HepG2 (cell line): ENCODE results near the gene PRKAR2A. TPM values are rescaled to one million over a fixed set of nuclear protein-coding genes. Genes with fewer than 3 reads are reported as not detected.
A peak's percentile ranks its signal among the peaks of the same experiment; 100 is the strongest.

Experiments used
- ATAC-seq: fragments of 200-7000 bp; cut with Tn5 transposase; 3 replicates; pipeline ENCODE4 v1.9.1; 2020; ENCODE audit warnings: mild to moderate bottlenecking, moderate library complexity
- BruUV-seq: library from RNA; stranded (reverse); fragments of 400-500 nt; replicated peaks from 2 replicates; lab custom pipeline; 2021; lab: Mats Ljungman, UMichigan
- CTCF ChIA-PET: fragments of 300-600 bp; formaldehyde crosslinking; extraction: SDS; loops from one replicate; lab custom pipeline; 2021; ENCODE audit warnings: low total read pairs, inconsistent platforms, low intra/inter-chr PET ratio; lab: Yijun Ruan, JAX
- POLR2A ChIA-PET: fragments of 350-600 bp; sonication (Branson Sonifier 250); formaldehyde crosslinking; loops from one replicate; lab custom pipeline; 2020; ENCODE audit warnings: antibody characterized with exemption, inconsistent platforms; lab: Yijun Ruan, JAX
- DNase-seq: peaks from one replicate; pipeline ENCODE4 v3.0.0-alpha.2; 2015; ENCODE audit warnings: low spot score
- FAIRE-seq: peaks from 3 replicates; lab custom pipeline; 2011; peaks lifted over from hg19 to GRCh38; lab: Jason Lieb, UNC
- H2AFZ ChIP-seq: one replicate; pipeline ENCODE4 v1.6.1; 2011; ENCODE audit warnings: low read length, inconsistent platforms
- H3K27ac ChIP-seq: fragments of 300-600 bp; 3 replicates; pipeline ENCODE4 v1.8.0; 2011; ENCODE audit warnings: mixed run types, mild to moderate bottlenecking, mixed read lengths, low read length, inconsistent platforms; ENCODE audit not compliant: insufficient read depth; ENCODE audit errors: extremely low read length
- H3K27me3 ChIP-seq, 2 experiments: fragments of 200-600 bp in 1 of 2; 2 replicates in 1 of 2; 3 replicates in 1 of 2; pipeline versions ENCODE4 v1.6.0 to v1.8.0; 2011; ENCODE audit warnings: low read length in 2 of 2, mild to moderate bottlenecking in 2 of 2, moderate library complexity in 2 of 2, inconsistent platforms in 1 of 2; ENCODE audit not compliant: insufficient read depth in 2 of 2, control insufficient read depth in 1 of 2
- H3K36me3 ChIP-seq, 2 experiments: fragments of 200-600 bp in 1 of 2; replicated peaks in 1 of 2; 2 replicates in 1 of 2; 3 replicates in 1 of 2; pipeline versions ENCODE4 v1.5.1 to v1.8.0; 2011; ENCODE audit warnings: low read length in 2 of 2, inconsistent platforms in 1 of 2; ENCODE audit not compliant: insufficient read depth in 2 of 2, control insufficient read depth in 1 of 2
- H3K4me1 ChIP-seq: 2 replicates; pipeline ENCODE4 v1.5.1; 2012; ENCODE audit warnings: low read length, inconsistent platforms; ENCODE audit not compliant: insufficient read depth
- H3K4me2 ChIP-seq: 2 replicates; pipeline ENCODE4 v1.6.0; 2011; ENCODE audit warnings: low read depth, low read length, inconsistent platforms
- H3K4me3 ChIP-seq, 3 experiments: fragments of 200-600 bp in 1 of 3; sonication (generic), shearing (Covaris generic) in 1 of 3; replicated peaks in 1 of 3; 2 replicates each; pipeline ENCODE4 v1.5.1; 2011 to 2016; ENCODE audit warnings: low read length in 3 of 3, inconsistent platforms in 2 of 3, low read depth in 2 of 3, mild to moderate bottlenecking in 2 of 3, control low read depth in 1 of 3, mixed read lengths in 1 of 3; ENCODE audit not compliant: insufficient read depth in 1 of 3
- H3K79me2 ChIP-seq: one replicate; pipeline ENCODE4 v1.6.1; 2011; ENCODE audit warnings: low read length, inconsistent platforms; ENCODE audit not compliant: insufficient read depth
- H3K9ac ChIP-seq: 2 replicates; pipeline ENCODE4 v1.6.0; 2011; ENCODE audit warnings: mild to moderate bottlenecking, low read depth, low read length, inconsistent platforms; ENCODE audit not compliant: insufficient read depth
- H3K9me3 ChIP-seq: 2 replicates; pipeline ENCODE4 v1.5.1; 2012; ENCODE audit warnings: mild to moderate bottlenecking, low read length
- H4K20me1 ChIP-seq: 2 replicates; pipeline ENCODE4 v1.6.0; 2011; ENCODE audit warnings: inconsistent platforms, mild to moderate bottlenecking, low read length, moderate library complexity; ENCODE audit not compliant: insufficient read depth
- BORCS8-MEF2B ChIP-seq: sonication (generic); formaldehyde crosslinking; IDR thresholded peaks from 2 replicates; pipeline ENCODE4 v1.8.0; 2022; ENCODE audit warnings: mild to moderate bottlenecking, missing genetic modification reagents
- BRCA1 ChIP-seq: sonication (generic); formaldehyde crosslinking; IDR thresholded peaks from 2 replicates; pipeline ENCODE4 v1.4.0; 2020; ENCODE audit warnings: missing genetic modification reagents
- HES4 ChIP-seq: sonication (generic); formaldehyde crosslinking; IDR thresholded peaks from 2 replicates; pipeline ENCODE4 v1.9.0; 2021; ENCODE audit warnings: mild to moderate bottlenecking, missing genetic modification reagents, borderline replicate concordance
- KDM1A ChIP-seq: IDR thresholded peaks from 2 replicates; pipeline ENCODE4 v1.6.1; 2016; ENCODE audit warnings: missing compliant biosample characterization
- KLF15 ChIP-seq: sonication (generic); formaldehyde crosslinking; IDR thresholded peaks from 2 replicates; pipeline ENCODE4 v1.8.1; 2023; ENCODE audit warnings: borderline replicate concordance, mild to moderate bottlenecking, inconsistent platforms, missing genetic modification reagents, mixed read lengths
- NKX3-1 ChIP-seq: sonication (generic); formaldehyde crosslinking; IDR thresholded peaks from 2 replicates; pipeline ENCODE4 v1.5.0; 2020; ENCODE audit warnings: missing genetic modification reagents
- NRL ChIP-seq: sonication (generic); formaldehyde crosslinking; IDR thresholded peaks from 2 replicates; pipeline ENCODE4 v1.5.0; 2020; ENCODE audit warnings: missing genetic modification reagents, mild to moderate bottlenecking, moderate library complexity, borderline replicate concordance
- SCMH1 ChIP-seq: sonication (generic); formaldehyde crosslinking; IDR thresholded peaks from 2 replicates; pipeline ENCODE4 v1.9.0; 2021; ENCODE audit warnings: missing genetic modification reagents, mild to moderate bottlenecking, borderline replicate concordance
- SMC3 ChIP-seq: IDR thresholded peaks from 2 replicates; pipeline ENCODE4 v1.6.1; 2011; ENCODE audit warnings: low read length, improper control_type of control experiment
- SRF ChIP-seq: IDR thresholded peaks from 2 replicates; pipeline ENCODE4 v1.6.1; 2011; ENCODE audit warnings: mild to moderate bottlenecking, low read depth, low read length, moderate library complexity
- TAF1 ChIP-seq: sonication (generic); formaldehyde crosslinking; IDR thresholded peaks from 2 replicates; pipeline ENCODE4 v1.4.0; 2020; ENCODE audit warnings: missing genetic modification reagents
- TEAD3 ChIP-seq: optimal IDR thresholded peaks from 2 replicates; pipeline ENCODE3; 2016; ENCODE audit warnings: borderline replicate concordance
- ZEB1 ChIP-seq: IDR thresholded peaks from 2 replicates; pipeline ENCODE4 v1.6.1; 2012; ENCODE audit warnings: mild to moderate bottlenecking, low read depth, inconsistent platforms; ENCODE audit not compliant: insufficient replicate concordance
- ZFP1 ChIP-seq: IDR thresholded peaks from 2 replicates; pipeline ENCODE4 v1.6.1; 2016
- ZNF230 ChIP-seq: sonication (generic); formaldehyde crosslinking; IDR thresholded peaks from 2 replicates; pipeline ENCODE4 v1.4.0; 2020; ENCODE audit warnings: mild to moderate bottlenecking, missing genetic modification reagents
- ZNF557 ChIP-seq: sonication (generic); formaldehyde crosslinking; IDR thresholded peaks from 2 replicates; pipeline ENCODE4 v1.4.0; 2020; ENCODE audit warnings: missing genetic modification reagents
- ZNF674 ChIP-seq: sonication (generic); formaldehyde crosslinking; IDR thresholded peaks from 2 replicates; pipeline ENCODE4 v1.5.0; 2020; ENCODE audit warnings: low read depth, mild to moderate bottlenecking, missing genetic modification reagents
- ZNF761 ChIP-seq: sonication (generic); formaldehyde crosslinking; conservative IDR thresholded peaks from 2 replicates; pipeline ENCODE4 v1.4.0; 2020; ENCODE audit warnings: mild to moderate bottlenecking, missing genetic modification reagents
- ZNF777 ChIP-seq: sonication (generic); formaldehyde crosslinking; IDR thresholded peaks from 2 replicates; pipeline ENCODE4 v1.4.0; 2020; ENCODE audit warnings: missing genetic modification reagents
- WGBS: methylation state at CpG from one replicate; pipeline ENCODE4 v1.1.6; 2017; ENCODE audit warnings: low lambda C conversion rate; 5-methylcytosine and 5-hydroxymethylcytosine counted together
- in situ Hi-C: cut with HindIII; loops from 2 replicates; pipeline ENCODE4 v1.10.0; 2017; ENCODE audit warnings: low pct_unique_long_range_greater_than_20kb; ENCODE audit not compliant: extremely low pct_ligation_motif_present
- intact Hi-C: fragments of 100-400 bp; cut with micrococcal nuclease; formaldehyde crosslinking; loops from one replicate; pipeline ENCODE4 v1.10.0; 2022; ENCODE audit not compliant: unreplicated experiment
- polyA plus RNA-seq, 8 experiments: library from polyadenylated mRNA; depleted of rRNA in 3 of 8; stranded (reverse) in 7 of 8; unstranded in 1 of 8; fragments of >200 nt; fragmentation: Illumina TruSeq in 4 of 8; extraction: Trizol in 4 of 8; gene quantifications; 2 replicates each; pipeline versions ENCODE4 v1.2.1 to v1.2.3, GENCODE V29; 2011 to 2016; ENCODE audit warnings: low read depth in 4 of 8, missing spikeins in 1 of 8, mixed read lengths in 1 of 8; ENCODE audit not compliant: insufficient read depth in 1 of 8
- total RNA-seq, 5 experiments: library from RNA; depleted of rRNA; stranded (reverse); fragments of >200 nt; fragmentation: Illumina TruSeq; extraction: Trizol; gene quantifications; 2 replicates each; pipeline ENCODE4 v1.2.3, GENCODE V29; 2016; ENCODE audit warnings: low read depth in 1 of 5
- TF ChIP-seq, protein P1 (sequence below): sonication (generic); formaldehyde crosslinking; IDR thresholded peaks from 2 replicates; pipeline ENCODE4 v1.4.0; 2020; ENCODE audit warnings: missing genetic modification reagents
- TF ChIP-seq, protein P2 (sequence below): sonication (generic); formaldehyde crosslinking; conservative IDR thresholded peaks from 2 replicates; pipeline ENCODE4 v1.4.0; 2020; ENCODE audit warnings: missing genetic modification reagents
- TF ChIP-seq, protein P3 (sequence below): sonication (generic); formaldehyde crosslinking; IDR thresholded peaks from 2 replicates; pipeline ENCODE4 v1.8.0; 2022; ENCODE audit warnings: mild to moderate bottlenecking, missing genetic modification reagents, moderate library complexity

PRKAR2A gene
- total and polyA plus RNA-seq, 2 of the 13 experiments (the other 11 are each of a cell fraction or from before 2014, with no cell fraction given), result 11.8 to 29.2 TPM

DNA sequence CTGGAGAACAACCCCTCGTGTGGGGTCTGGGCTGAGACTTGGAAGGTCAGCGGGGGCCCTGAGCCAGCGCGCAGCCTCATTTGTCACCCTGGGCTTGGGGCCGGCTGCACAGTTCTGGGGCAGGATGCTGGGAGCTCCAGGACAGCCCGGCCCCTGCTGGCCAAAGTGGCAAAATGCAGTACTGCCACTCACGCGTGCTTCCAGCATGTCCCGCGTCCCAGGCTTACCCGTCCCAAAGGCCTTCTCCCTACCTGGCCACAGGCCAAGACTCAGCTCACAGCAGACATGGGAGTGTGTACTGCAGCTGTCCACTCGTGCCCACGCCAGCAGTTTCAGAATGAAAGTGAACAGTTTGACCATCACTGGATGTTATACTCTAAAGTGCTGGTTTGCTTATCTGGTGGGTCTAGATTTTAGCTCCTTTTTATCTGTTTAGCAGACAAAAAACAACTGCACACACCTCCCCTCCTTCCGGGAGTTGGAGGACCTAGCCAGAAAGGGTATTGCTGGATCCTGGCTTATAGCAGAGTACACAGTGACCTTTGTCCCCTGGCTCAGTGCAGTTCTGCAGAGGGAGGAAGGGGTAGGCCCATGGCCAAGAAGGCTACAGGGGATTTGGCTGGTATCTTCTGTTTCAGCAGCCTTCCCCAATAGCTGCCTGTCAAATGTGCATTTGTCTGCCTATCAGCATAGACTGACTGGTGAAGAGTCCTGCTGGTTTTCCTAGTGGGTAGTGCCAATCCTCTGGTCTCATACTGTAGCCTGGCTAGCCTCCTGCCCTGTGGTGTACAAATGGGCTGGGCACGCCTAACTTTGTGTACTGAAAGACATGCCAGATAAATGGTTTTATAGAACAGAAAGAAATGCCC lies 107.5 kb downstream of the PRKAR2A start:
- ChIA-PET CTCF (interaction anchor here (0.8 kb wide), 1 partner anchor 54 kb away, joined by 3 read pairs; the partner anchor contains the start of gene NCKIPSD), POLR2A (interaction anchor here (0.6 to 3.2 kb wide), 23 partner anchors 9 to 392 kb away, joined by 3 to 59 read pairs (median 4); partner anchors contain the start of genes ARIH2, IMPDH2, IP6K2 and LAMB2)
- in situ Hi-C loops, result no loop called here
- BruUV-seq, result no TSS peak
- peak; percentile 86 for DNase-seq
- peaks cover 52% of the 10 kb centered on the region for H3K4me1 ChIP-seq
- H3K4me3 ChIP-seq, result peak overlapping the region; percentile 45 to 65 (median 53)
- H3K9ac ChIP-seq, result peak overlapping the region; percentile 66
- intact Hi-C loops, result loop anchor here (1.0 to 2.0 kb wide), 2 partner anchors 55 to 213 kb away; partner anchors contain the start of gene NCKIPSD
- WGBS, result 18% methylated on average over 5 of the region's 15 CpGs
- peak overlapping the region; percentile 90 for H2AFZ ChIP-seq
- no peaks in the 10 kb centered on the region for H4K20me1 ChIP-seq
- H3K9me3 ChIP-seq, result no peaks in the 10 kb centered on the region
- H3K36me3 ChIP-seq, result no peaks in the 10 kb centered on the region
- peak; percentile 94 for ATAC-seq
- H3K27ac ChIP-seq, result peak overlapping the region; percentile 79
- H3K79me2 ChIP-seq, result no peaks in the 10 kb centered on the region
- peak; percentile 94 for FAIRE-seq
- H3K27me3 ChIP-seq, result no peaks in the 10 kb centered on the region
- peak overlapping the region; percentile 99 for H3K4me2 ChIP-seq
- TF ChIP-seq, protein P1, sequence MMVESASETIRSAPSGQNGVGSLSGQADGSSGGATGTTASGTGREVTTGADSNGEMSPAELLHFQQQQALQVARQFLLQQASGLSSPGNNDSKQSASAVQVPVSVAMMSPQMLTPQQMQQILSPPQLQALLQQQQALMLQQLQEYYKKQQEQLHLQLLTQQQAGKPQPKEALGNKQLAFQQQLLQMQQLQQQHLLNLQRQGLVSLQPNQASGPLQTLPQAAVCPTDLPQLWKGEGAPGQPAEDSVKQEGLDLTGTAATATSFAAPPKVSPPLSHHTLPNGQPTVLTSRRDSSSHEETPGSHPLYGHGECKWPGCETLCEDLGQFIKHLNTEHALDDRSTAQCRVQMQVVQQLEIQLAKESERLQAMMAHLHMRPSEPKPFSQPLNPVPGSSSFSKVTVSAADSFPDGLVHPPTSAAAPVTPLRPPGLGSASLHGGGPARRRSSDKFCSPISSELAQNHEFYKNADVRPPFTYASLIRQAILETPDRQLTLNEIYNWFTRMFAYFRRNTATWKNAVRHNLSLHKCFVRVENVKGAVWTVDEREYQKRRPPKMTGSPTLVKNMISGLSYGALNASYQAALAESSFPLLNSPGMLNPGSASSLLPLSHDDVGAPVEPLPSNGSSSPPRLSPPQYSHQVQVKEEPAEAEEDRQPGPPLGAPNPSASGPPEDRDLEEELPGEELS (CRISPR knock-in tag), result peak; percentile 20; the same call in 1 of the 2 replicates
- TF ChIP-seq ZNF761 (CRISPR knock-in tag) (peak; percentile 95), ZNF674 (0 out of 2 replicates have a peak, but pooled peaks have one; percentile 58), TEAD3 (CRISPR knock-in tag) (peak; percentile 49), ZNF230 (CRISPR knock-in tag) (peak; percentile 94), SRF (no peak), BRCA1 (no peak), ZNF777 (CRISPR knock-in tag) (peak; percentile 56; the same call in 1 of the 2 replicates), BORCS8-MEF2B (CRISPR knock-in tag) (no peak), ZNF557 (CRISPR knock-in tag) (no peak), NRL (CRISPR knock-in tag) (no peak), SCMH1 (CRISPR knock-in tag) (no peak), KDM1A (CRISPR knock-in tag) (peak; percentile 10; the same call in 1 of the 2 replicates), SMC3 (no peak; the same call in 1 of the 2 replicates), TAF1 (CRISPR knock-in tag) (no peak; the same call in none of the 2 replicates), ZFP1 (CRISPR knock-in tag) (peak; percentile 66; the same call in 1 of the 2 replicates), KLF15 (CRISPR knock-in tag) (no peak), NKX3-1 (CRISPR knock-in tag) (peak; percentile 50; the same call in 1 of the 2 replicates), ZEB1 (no peak), HES4 (CRISPR knock-in tag) (peak; percentile 45; the same call in 1 of the 2 replicates)
- TF ChIP-seq, protein P2, sequence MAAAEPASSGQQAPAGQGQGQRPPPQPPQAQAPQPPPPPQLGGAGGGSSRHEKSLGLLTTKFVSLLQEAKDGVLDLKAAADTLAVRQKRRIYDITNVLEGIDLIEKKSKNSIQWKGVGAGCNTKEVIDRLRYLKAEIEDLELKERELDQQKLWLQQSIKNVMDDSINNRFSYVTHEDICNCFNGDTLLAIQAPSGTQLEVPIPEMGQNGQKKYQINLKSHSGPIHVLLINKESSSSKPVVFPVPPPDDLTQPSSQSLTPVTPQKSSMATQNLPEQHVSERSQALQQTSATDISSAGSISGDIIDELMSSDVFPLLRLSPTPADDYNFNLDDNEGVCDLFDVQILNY (CRISPR knock-in tag), result no peak
- TF ChIP-seq, protein P3, sequence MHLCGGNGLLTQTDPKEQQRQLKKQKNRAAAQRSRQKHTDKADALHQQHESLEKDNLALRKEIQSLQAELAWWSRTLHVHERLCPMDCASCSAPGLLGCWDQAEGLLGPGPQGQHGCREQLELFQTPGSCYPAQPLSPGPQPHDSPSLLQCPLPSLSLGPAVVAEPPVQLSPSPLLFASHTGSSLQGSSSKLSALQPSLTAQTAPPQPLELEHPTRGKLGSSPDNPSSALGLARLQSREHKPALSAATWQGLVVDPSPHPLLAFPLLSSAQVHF (CRISPR knock-in tag), result 0 out of 2 replicates have a peak, but pooled peaks have one; percentile 34
